Measurements from ENCODE around the gene KLF16.

The KLF16 gene

DNA sequence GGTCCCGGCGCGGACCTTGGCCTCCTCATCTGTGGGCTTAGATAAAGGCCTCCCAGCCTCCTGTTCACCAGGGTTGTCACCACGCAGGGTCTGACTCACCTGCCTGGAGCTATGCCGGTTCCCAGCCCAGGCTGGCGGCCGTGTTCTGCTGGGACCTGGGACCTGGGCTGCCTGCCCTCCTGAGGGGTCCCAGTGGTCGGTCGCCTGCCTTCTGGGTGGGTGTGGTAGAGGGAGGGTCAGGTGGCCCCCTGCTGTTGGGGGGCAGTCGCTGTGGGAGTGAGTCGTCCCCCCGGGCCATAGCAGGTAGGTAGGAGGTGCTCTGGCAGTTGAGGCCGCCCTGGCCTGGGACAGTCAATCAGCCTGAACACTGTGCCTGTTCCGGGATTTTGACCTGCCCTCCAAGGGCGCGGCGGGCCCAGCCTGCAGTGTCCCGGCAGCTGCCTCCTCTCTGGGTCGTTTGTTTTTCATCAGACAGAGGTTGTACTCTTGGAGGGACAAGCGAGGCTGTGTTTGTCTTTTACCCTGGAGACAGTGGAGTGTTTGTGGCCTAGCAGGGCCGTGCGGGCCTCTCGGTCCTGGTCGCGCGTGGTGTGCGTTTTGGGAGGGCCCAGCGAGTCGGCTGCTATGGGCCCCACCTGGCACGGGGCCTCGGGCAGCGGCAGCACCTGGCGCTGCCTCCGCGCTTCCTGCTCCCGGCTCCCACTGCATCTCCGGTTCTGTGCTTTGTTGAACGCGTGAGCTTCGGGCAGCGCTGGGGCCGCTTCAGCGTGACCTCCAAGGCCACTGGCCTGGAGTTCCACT is 44.4 kb upstream of the KLF16 start:
- H3K4me3 ChIP-seq (ENCODE audit: low read depth, low read length), result no peak overlapping the region
- DNase-seq (ENCODE audit: low read depth), result peak; percentile 1
- TF ChIP-seq, protein P1, sequence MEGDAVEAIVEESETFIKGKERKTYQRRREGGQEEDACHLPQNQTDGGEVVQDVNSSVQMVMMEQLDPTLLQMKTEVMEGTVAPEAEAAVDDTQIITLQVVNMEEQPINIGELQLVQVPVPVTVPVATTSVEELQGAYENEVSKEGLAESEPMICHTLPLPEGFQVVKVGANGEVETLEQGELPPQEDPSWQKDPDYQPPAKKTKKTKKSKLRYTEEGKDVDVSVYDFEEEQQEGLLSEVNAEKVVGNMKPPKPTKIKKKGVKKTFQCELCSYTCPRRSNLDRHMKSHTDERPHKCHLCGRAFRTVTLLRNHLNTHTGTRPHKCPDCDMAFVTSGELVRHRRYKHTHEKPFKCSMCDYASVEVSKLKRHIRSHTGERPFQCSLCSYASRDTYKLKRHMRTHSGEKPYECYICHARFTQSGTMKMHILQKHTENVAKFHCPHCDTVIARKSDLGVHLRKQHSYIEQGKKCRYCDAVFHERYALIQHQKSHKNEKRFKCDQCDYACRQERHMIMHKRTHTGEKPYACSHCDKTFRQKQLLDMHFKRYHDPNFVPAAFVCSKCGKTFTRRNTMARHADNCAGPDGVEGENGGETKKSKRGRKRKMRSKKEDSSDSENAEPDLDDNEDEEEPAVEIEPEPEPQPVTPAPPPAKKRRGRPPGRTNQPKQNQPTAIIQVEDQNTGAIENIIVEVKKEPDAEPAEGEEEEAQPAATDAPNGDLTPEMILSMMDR (IDR thresholded peaks at IDR 0.05; ENCODE audit: insufficient read depth, low read depth, low read length, missing control alignments), result no peak

GRCh38 chr19:1906985-1907562 is 43.7 kb upstream of the KLF16 start:
- TF ChIP-seq, protein P1 (IDR thresholded peaks at IDR 0.05; ENCODE audit: insufficient read depth, low read depth, low read length, missing control alignments), result no peak
- peak; percentile 0 for DNase-seq (ENCODE audit: low read depth)
- H3K4me3 ChIP-seq (ENCODE audit: low read depth, low read length), result no peak overlapping the region

DNA sequence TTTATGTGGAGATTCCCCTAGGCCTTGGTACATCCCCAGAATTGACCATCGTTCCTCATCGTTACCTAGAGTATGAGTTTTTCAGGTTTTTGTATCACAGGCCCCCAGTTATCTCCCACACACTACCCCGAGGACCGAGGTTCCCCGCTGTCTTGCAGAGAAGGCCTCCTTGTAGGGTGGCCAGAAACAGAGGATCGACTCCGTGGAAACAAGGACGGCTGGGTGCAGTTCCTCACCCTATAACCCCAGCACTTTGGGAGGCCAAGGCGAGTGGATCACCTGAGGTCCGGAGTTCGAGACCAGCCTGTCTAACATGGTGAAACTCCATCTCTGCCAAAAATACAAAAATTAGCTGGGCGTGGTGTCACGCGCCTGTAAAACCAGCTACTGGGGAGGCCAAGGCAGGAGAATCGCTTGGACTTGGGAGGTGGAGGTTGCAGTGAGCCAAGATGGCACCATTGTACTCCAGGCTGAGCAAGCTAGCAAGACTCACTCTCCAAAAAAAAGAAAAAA is 42.5 kb upstream of the KLF16 start:
- DNase-seq (ENCODE audit: low read depth), result no peak
- peak overlapping the region; percentile 68 for H3K4me3 ChIP-seq (ENCODE audit: low read depth, low read length)
- TF ChIP-seq, protein P1 (IDR thresholded peaks at IDR 0.05; ENCODE audit: insufficient read depth, low read depth, low read length, missing control alignments), result no peak

DNA sequence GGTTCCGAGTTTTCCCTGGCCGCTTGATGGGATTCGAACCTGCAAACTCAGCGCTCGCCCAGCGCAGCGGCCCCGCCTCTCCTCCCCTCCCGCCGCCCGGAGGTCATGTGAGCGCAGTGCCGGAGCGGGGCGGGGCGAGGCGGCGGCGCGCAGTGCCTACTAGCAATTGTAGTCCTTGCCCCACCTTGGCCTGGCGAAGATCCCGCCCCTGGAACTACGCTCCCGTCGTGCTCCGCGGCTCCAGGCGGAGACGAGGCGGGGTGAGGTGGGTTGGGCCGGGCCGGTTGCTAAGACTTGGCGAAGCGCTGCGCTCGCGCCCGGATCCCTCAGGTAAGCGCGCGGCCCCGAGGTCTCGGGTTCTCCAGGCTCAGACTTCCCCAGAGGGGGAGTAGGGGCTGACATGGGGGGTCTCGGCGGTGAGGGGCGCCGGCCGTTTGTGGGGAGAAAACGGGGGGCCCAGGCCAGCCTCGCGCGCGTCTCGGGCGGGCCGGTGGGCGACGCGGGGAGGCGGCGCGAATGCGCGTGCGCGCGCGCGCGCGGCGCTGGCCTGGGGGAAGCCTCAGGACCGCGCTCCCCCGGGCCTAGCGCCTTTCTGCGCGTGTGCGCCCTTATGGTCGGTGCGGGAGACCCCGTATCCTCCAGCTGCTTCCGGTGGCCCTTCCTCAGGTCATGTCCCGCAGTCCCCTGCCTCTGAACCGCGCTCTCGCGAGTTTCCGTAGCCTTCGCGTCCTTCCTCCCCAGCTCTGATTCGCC is 41.9 kb upstream of the KLF16 start, which contains the start of the genes ADAT3 and SCAMP4:
ADAT3 (plus strand) TSS at position 290 of the 753 bp plus-strand sequence. CDS start 6,649 bp downstream, outside the sequence.
SCAMP4 (plus strand) TSS at position 290 of the 753 bp plus-strand sequence. CDS start 9,621 bp downstream, outside the sequence.
- TF ChIP-seq, protein P1 (IDR thresholded peaks at IDR 0.05; ENCODE audit: insufficient read depth, low read depth, low read length, missing control alignments), result no peak
- peak; percentile 100 for DNase-seq (ENCODE audit: low read depth)
- H3K4me3 ChIP-seq (ENCODE audit: low read depth, low read length), result peak within 1 kb of the TSS; percentile 68

DNA sequence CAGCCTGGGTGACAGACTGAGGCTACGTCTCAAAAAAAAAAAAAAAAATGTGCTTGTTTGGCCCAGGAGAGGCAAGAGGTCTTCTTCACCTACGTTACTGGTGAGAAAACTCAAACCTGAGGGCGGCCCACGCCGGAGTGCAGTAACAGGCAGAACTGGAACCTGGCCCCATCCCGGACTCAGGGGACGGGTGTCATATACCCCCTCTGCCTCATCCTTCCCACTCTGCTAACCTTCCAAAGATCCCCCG is 41.4 kb upstream of the KLF16 start:
- H3K4me3 ChIP-seq (ENCODE audit: low read depth, low read length), result peak overlapping the region; percentile 68
- no peak for DNase-seq (ENCODE audit: low read depth)
- TF ChIP-seq, protein P1 (IDR thresholded peaks at IDR 0.05; ENCODE audit: insufficient read depth, low read depth, low read length, missing control alignments), result no peak

DNA sequence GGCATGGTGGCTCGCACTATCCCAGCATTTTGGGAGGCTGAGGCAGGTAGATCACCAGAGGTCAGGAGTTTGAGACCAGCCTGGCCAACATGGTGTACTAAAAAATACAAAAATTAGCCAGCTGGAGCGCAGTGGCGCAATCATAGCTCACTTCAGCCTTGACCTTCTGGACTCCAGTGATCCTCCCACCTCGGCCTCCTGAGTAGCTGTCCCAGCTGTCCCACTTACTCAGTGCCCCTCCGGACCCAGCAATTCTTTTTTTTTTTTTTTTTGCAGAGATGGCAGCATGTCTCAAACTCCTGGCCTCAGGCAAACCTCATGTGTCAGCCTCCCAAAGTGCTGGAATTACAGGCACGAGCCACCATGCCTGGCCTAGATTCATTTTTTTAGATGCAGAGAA is 39.5 kb upstream of the KLF16 start:
- H3K4me3 ChIP-seq (ENCODE audit: low read depth, low read length), result no peak overlapping the region
- DNase-seq (ENCODE audit: low read depth), result peak; percentile 11
- TF ChIP-seq, protein P1 (IDR thresholded peaks at IDR 0.05; ENCODE audit: insufficient read depth, low read depth, low read length, missing control alignments), result no peak

All from GM12865 (cell line).